Aorta (tissue), 5 donors: ENCODE results near the gene PCDHA9. TPM values are rescaled to one million over a fixed set of nuclear protein-coding genes. Genes with fewer than 3 reads are reported as not detected.
A peak's percentile ranks its signal among the peaks of the same experiment; 100 is the strongest.
"Not testable (repeated sequence)": the region's sequence is repeated elsewhere in the genome, so short reads cannot be mapped to it uniquely, and the experiment has no call there.

ENCODE experiments used
- ATAC-seq: fragments of 200-7000 bp; cut with Tn5 transposase; one replicate; pipeline ENCODE4 v1.9.1; 2022; ENCODE audit warnings: moderate library complexity; ENCODE audit not compliant: low FRiP score
- DNase-seq, 2 donors: peaks; one replicate each; pipeline ENCODE4 v3.0.0-alpha.2; 2020
- H3K27ac ChIP-seq, 2 donors: one replicate each; pipeline ENCODE4 v1.5.1; 2013; ENCODE audit warnings: low read length in 2 of 2, mild to moderate bottlenecking in 2 of 2, moderate library complexity in 2 of 2, control low read depth in 1 of 2, inconsistent platforms in 1 of 2, low read depth in 1 of 2
- H3K27me3 ChIP-seq, 2 donors: one replicate each; pipeline ENCODE4 v1.6.1; 2013; ENCODE audit warnings: control low read depth in 1 of 2, low read length in 1 of 2, mild to moderate bottlenecking in 1 of 2, moderate library complexity in 1 of 2; ENCODE audit not compliant: insufficient read depth in 2 of 2, control insufficient read depth in 1 of 2
- H3K36me3 ChIP-seq, 2 donors: one replicate each; pipeline ENCODE4 v1.6.1; 2013; ENCODE audit warnings: control low read depth in 1 of 2, low read length in 1 of 2, mild to moderate bottlenecking in 1 of 2; ENCODE audit not compliant: insufficient read depth in 2 of 2, control insufficient read depth in 1 of 2
- H3K4me1 ChIP-seq, 2 donors: one replicate each; pipeline ENCODE4 v1.6.1; 2013; ENCODE audit warnings: low read length in 2 of 2, control low read depth in 1 of 2, mild to moderate bottlenecking in 1 of 2, moderate library complexity in 1 of 2; ENCODE audit not compliant: insufficient read depth in 2 of 2, control insufficient read depth in 1 of 2
- H3K4me3 ChIP-seq, 2 donors: one replicate each; pipeline ENCODE4 v1.5.1; 2013; ENCODE audit warnings: low read length in 2 of 2, control low read depth in 1 of 2, mild to moderate bottlenecking in 1 of 2
- H3K9me3 ChIP-seq: one replicate; pipeline ENCODE4 v1.6.1; 2013; ENCODE audit warnings: mild to moderate bottlenecking, low read length; ENCODE audit not compliant: control insufficient read depth
- WGBS, 2 donors: extraction: QIAGEN DNeasy Blood & Tissue Kit; methylation state at CpG; one replicate each; pipeline ENCODE4 v1.1.7; 2013; 5-methylcytosine and 5-hydroxymethylcytosine counted together
- intact Hi-C, 2 donors: fragments of 100-400 bp; cut with DNase I; formaldehyde crosslinking; loops; one replicate each; pipeline versions ENCODE4 v1.14.2 to v1.15.0; 2022
- polyA plus RNA-seq, 2 donors: library from polyadenylated mRNA; stranded (reverse); fragments of 200-250 nt; gene quantifications; one replicate each; pipeline ENCODE4 v1.2.3, GENCODE V29; 2013
- total RNA-seq, 2 donors: library from RNA; stranded (reverse); fragmentation: NEBNext Ultra II Directional; extraction: Animal tissue kit (Norgen Biotek cat#: 25700); gene quantifications; one replicate each; pipeline ENCODE4 v1.2.1, GENCODE V29; 2021
- donor health status: healthy with polysubstance abuse.
- donor health status: Bipolar disorder and iron deficiency.
- donor health status: DM: no; HTN: no; CAD: no.
- donor health status: DM: no; HTN: no; CAD: no.
- donor health status: DM: yes; HTN: yes; CAD: no.

The PCDHA9 gene
- total and polyA plus RNA-seq, 4 donors, result 0.13 to 0.36 TPM; not detected in 2

DNA sequence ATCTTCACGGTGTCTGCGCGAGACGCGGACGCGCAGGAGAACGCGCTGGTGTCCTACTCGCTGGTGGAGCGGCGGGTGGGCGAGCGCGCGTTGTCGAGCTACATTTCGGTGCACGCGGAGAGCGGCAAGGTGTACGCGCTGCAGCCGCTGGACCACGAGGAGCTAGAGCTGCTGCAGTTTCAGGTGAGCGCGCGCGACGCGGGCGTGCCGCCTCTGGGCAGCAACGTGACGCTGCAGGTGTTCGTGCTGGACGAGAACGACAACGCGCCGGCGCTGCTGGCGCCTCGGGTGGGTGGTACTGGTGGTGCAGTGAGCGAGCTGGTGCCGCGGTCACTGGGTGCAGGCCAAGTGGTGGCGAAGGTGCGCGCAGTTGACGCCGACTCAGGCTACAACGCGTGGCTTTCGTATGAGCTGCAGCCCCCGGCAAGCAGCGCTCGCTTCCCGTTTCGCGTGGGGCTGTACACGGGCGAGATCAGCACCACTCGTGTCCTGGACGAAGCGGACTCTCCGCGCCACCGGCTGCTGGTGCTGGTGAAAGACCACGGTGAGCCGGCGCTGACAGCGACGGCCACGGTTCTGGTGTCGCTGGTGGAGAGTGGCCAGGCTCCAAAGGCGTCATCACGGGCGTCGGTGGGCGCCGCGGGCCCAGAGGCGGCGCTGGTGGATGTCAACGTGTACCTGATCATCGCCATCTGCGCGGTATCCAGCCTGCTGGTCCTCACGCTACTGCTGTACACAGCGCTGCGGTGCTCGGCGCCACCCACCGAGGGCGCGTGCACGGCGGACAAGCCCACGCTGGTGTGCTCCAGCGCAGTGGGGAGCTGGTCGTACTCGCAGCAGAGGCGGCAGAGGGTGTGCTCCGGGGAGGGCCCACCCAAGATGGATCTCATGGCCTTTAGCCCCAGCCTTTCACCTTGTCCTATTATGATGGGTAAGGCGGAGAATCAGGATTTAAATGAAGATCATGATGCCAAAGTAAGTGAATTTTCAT, 18.4 kb upstream of the PCDHA9 start:
- ATAC-seq, DNase-seq, H3K27me3 ChIP-seq, intact Hi-C loops, H3K4me1 ChIP-seq, H3K27ac ChIP-seq, H3K4me3 ChIP-seq, H3K36me3 ChIP-seq: not testable (repeated sequence)
- 31 to 34% methylated on average over 88 to 106 of the region's 106 CpGs for WGBS, 2 donors
- H3K9me3 ChIP-seq, result peaks cover 20% of the 10 kb centered on the region

DNA sequence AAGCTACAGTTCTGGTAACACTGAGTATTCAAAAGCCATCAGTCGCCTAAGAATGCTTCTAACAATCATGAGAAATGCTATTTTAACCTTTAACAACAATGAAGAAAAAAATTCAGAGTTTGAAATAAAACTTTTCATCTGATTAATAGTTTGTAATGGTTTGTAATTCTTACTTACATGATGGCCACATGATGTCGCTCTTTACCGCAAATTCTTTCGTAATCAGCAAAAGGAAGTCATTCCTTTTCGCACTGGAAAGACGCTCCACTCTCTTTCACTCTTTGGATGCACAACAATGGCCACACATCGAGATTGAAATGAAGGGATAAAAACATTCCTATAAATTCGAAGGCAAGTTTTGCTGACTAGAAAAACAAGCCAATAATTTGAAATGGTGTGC, 14.2 kb upstream of the PCDHA9 start, which contains the start of gene PCDHA7:
TSS of gene PCDHA7 (plus strand) at position 277 of the 400 bp plus-strand sequence. CDS start at position 392, 115 bp downstream.
- Histone ChIP-seq H3K4me1 (no peaks in the 10 kb centered on the region), H3K27me3 (no peaks in the 10 kb centered on the region), H3K4me3 (no peak within 1 kb of the TSS), H3K9me3 (peaks cover 24% of the 10 kb centered on the region), H3K27ac (no peak within 1 kb of the TSS), H3K36me3 (no peaks in the 10 kb centered on the region)
- intact Hi-C loops, result no loop called here
- WGBS, 2 donors, result 7 to 10% methylated on average over 8 of the region's 8 CpGs
- ATAC-seq, result no peak
- DNase-seq, result no peak

- peaks cover 21% of the 10 kb centered on the region for H3K9me3 ChIP-seq
- H3K27me3 ChIP-seq, DNase-seq, intact Hi-C loops, H3K36me3 ChIP-seq, H3K4me3 ChIP-seq, ATAC-seq, H3K4me1 ChIP-seq, H3K27ac ChIP-seq: not testable (repeated sequence)
- WGBS, 2 donors, result 12 to 16% methylated on average over 26 to 27 of the region's 38 CpGs
These were observed 13.7 kb upstream of the PCDHA9 start for GRCh38 chr5:140834439-140835008.

GRCh38 chr5:140835622-140836510, 12.3 kb upstream of the PCDHA9 start:
- ATAC-seq, result no peak
- Histone ChIP-seq H3K27ac (no peak overlapping the region), H3K36me3 (no peaks in the 10 kb centered on the region), H3K4me3 (no peak overlapping the region), H3K27me3 (no peaks in the 10 kb centered on the region), H3K9me3 (peaks cover 14% of the 10 kb centered on the region), H3K4me1 (no peaks in the 10 kb centered on the region)
- intact Hi-C loops, result no loop called here
- 33 to 36% methylated on average over 100 to 103 of the region's 103 CpGs for WGBS, 2 donors
- peak in 1 of 2 donors; percentile 71 for DNase-seq

GRCh38 chr5:140840978-140841962, 6.9 kb upstream of the PCDHA9 start, which contains the start of gene PCDHA8:
Gene PCDHA8 (plus strand): TSS chr5:140841187. CDS start chr5:140841322, 135 bp downstream.
- Histone ChIP-seq H3K4me1 (no peaks in the 10 kb centered on the region), H3K9me3 (peaks cover 6% of the 10 kb centered on the region), H3K27me3 (peaks cover 0 to 1% of the 10 kb centered on the region in 2 donors), H3K36me3 (no peaks in the 10 kb centered on the region), H3K4me3 (no peak within 1 kb of the TSS), H3K27ac (no peak within 1 kb of the TSS)
- ATAC-seq (no peak), DNase-seq (no peak)
- 11 to 23% methylated on average over 44 to 47 of the region's 47 CpGs for WGBS, 2 donors
- intact Hi-C loops, result no loop called here

DNA sequence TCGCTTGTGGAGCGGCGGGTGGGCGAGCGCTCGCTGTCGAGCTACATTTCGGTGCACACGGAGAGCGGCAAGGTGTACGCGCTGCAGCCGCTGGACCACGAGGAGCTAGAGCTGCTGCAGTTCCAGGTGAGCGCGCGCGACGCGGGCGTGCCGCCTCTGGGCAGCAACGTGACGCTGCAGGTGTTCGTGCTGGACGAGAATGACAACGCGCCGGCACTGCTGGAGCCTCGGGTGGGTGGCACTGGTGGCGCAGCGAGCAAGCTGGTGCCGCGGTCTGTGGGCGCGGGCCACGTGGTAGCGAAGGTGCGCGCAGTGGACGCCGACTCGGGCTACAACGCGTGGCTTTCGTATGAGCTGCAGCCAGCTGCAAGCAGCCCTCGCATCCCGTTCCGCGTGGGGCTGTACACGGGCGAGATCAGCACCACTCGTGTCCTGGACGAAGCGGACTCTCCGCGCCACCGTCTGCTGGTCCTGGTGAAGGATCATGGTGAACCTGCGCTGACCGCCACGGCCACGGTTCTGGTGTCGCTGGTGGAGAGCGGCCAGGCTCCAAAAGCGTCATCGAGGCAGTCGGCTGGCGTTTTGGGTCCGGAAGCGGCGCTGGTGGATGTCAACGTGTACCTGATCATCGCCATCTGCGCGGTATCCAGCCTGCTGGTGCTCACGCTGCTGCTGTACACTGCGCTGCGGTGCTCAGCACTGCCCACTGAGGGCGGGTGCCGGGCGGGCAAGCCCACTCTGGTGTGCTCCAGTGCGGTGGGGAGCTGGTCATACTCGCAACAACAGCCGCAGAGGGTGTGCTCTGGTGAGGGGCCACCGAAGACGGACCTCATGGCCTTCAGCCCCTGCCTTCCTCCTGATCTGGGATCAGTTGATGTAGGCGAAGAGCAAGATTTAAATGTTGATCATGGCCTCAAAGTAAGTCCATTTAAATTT, 5.1 kb upstream of the PCDHA9 start:
- Histone ChIP-seq H3K27me3 (peaks cover 0 to 1% of the 10 kb centered on the region in 2 donors), H3K27ac (no peak overlapping the region), H3K9me3 (peaks cover 4% of the 10 kb centered on the region), H3K4me1 (no peaks in the 10 kb centered on the region), H3K36me3 (no peaks in the 10 kb centered on the region), H3K4me3 (no peak overlapping the region)
- intact Hi-C loops, result no loop called here
- WGBS, 2 donors, result 38% methylated on average over 87 of the region's 87 CpGs; no CpG with 5 or more reads in 1 of the 2 donors
- peak in 1 of 2 donors; percentile 72 for DNase-seq
- no peak for ATAC-seq
